Keratinocyte (primary cell): ENCODE results near the gene GOLPH3L. TPM values are rescaled to one million over a fixed set of nuclear protein-coding genes. Genes with fewer than 3 reads are reported as not detected.
"Not testable (repeated sequence)": the region's sequence is repeated elsewhere in the genome, so short reads cannot be mapped to it uniquely, and the experiment has no call there.

Source experiments
- DNase-seq: peaks from one replicate; pipeline ENCODE4 v3.0.0-alpha.2; 2011; ENCODE audit warnings: low read depth, missing footprints, low spot score
- FAIRE-seq: peaks from 2 replicates; lab custom pipeline; 2011; peaks lifted over from hg19 to GRCh38; lab: Jason Lieb, UNC
- H2AFZ ChIP-seq: 2 replicates; pipeline ENCODE4 v1.6.0; 2012; ENCODE audit warnings: low read length, control low read depth, inconsistent platforms; ENCODE audit not compliant: control insufficient read depth
- H3K27ac ChIP-seq: 2 replicates; pipeline ENCODE4 v1.5.1; 2011; ENCODE audit warnings: low read length; ENCODE audit not compliant: control insufficient read depth, insufficient read depth
- H3K27me3 ChIP-seq: 3 replicates; pipeline ENCODE4 v1.6.0; 2011; ENCODE audit warnings: low read length; ENCODE audit not compliant: control insufficient read depth, insufficient read depth; ENCODE audit errors: extremely low read depth
- H3K36me3 ChIP-seq, 2 experiments: 2 replicates in 1 of 2; 3 replicates in 1 of 2; pipeline ENCODE4 v1.5.1; 2011; ENCODE audit warnings: low read length in 2 of 2, mild to moderate bottlenecking in 1 of 2; ENCODE audit not compliant: control insufficient read depth in 2 of 2, insufficient read depth in 2 of 2; ENCODE audit errors: extremely low read depth in 1 of 2
- H3K4me1 ChIP-seq: 3 replicates; pipeline ENCODE4 v1.5.1; 2011; ENCODE audit warnings: low read length; ENCODE audit not compliant: control insufficient read depth, insufficient read depth; ENCODE audit errors: extremely low read depth
- H3K4me2 ChIP-seq: 3 replicates; pipeline ENCODE4 v1.6.0; 2011; ENCODE audit warnings: low read depth, low read length; ENCODE audit not compliant: control insufficient read depth, insufficient read depth; ENCODE audit errors: extremely low read depth
- H3K4me3 ChIP-seq, 3 experiments: fragments of 200-600 bp in 1 of 3; sonication (generic) in 1 of 3; 2 replicates in 2 of 3; 3 replicates in 1 of 3; pipeline ENCODE4 v1.5.1; 2011 to 2016; ENCODE audit warnings: low read length in 3 of 3, mild to moderate bottlenecking in 3 of 3, control low read depth in 2 of 3, inconsistent platforms in 1 of 3, low read depth in 1 of 3, mixed read lengths in 1 of 3, mixed run types in 1 of 3, moderate library complexity in 1 of 3; ENCODE audit not compliant: control insufficient read depth in 2 of 3, insufficient read depth in 2 of 3; ENCODE audit errors: extremely low read depth in 1 of 3
- H3K79me2 ChIP-seq: 2 replicates; pipeline ENCODE4 v1.6.0; 2012; ENCODE audit warnings: low read length; ENCODE audit not compliant: control insufficient read depth, insufficient read depth
- H3K9ac ChIP-seq: 3 replicates; pipeline ENCODE4 v1.6.0; 2011; ENCODE audit warnings: low read length; ENCODE audit not compliant: control insufficient read depth, insufficient read depth; ENCODE audit errors: extremely low read depth
- H3K9me1 ChIP-seq: 3 replicates; pipeline ENCODE4 v1.6.0; 2011; ENCODE audit warnings: low read length; ENCODE audit not compliant: control insufficient read depth, insufficient read depth; ENCODE audit errors: extremely low read depth
- H3K9me3 ChIP-seq: 2 replicates; pipeline ENCODE4 v1.5.1; 2012; ENCODE audit warnings: low read depth, low read length; ENCODE audit not compliant: control insufficient read depth
- H4K20me1 ChIP-seq: 3 replicates; pipeline ENCODE4 v1.6.0; 2011; ENCODE audit warnings: low read length; ENCODE audit not compliant: control insufficient read depth, insufficient read depth; ENCODE audit errors: extremely low read depth
- CTCF ChIP-seq, 3 experiments: IDR thresholded peaks in 1 of 3; conservative IDR thresholded peaks in 1 of 3; optimal IDR thresholded peaks in 1 of 3; 2 replicates in 2 of 3; 3 replicates in 1 of 3; pipeline versions ENCODE3 to v1.5.1; 2011; ENCODE audit warnings: low read length in 3 of 3, mild to moderate bottlenecking in 3 of 3, moderate library complexity in 2 of 3, control low read depth in 1 of 3, inconsistent platforms in 1 of 3; ENCODE audit not compliant: insufficient read depth in 2 of 3; ENCODE audit errors: extremely low read depth in 1 of 3
- EZH2 ChIP-seq: IDR thresholded peaks from one replicate; pipeline ENCODE4 v1.6.1; 2012; ENCODE audit warnings: inconsistent platforms, mild to moderate bottlenecking, low read length, moderate library complexity
- dilution Hi-C: fragments of 300-500 bp; cut with MboI; formaldehyde crosslinking; loops from one replicate; pipeline ENCODE4 v1.7.0; 2020; ENCODE audit warnings: low sequenced_read_pairs; ENCODE audit not compliant: extremely low pct_ligation_motif_present
- polyA plus RNA-seq, 5 experiments: library from polyadenylated mRNA; depleted of rRNA in 3 of 5; stranded (reverse) in 3 of 5; stranded (forward) in 1 of 5; unstranded in 1 of 5; fragments of >200 nt; gene quantifications; 1 replicate in 1 of 5; 2 replicates in 3 of 5; 3 replicates in 1 of 5; pipeline versions ENCODE4 v1.2.1 to v1.2.3, GENCODE V29; 2011 to 2012; ENCODE audit warnings: missing spikeins in 2 of 5, low read depth in 1 of 5, low replicate concordance in 1 of 5

GOLPH3L gene
- polyA plus RNA-seq, 1 donor (not counting 4 experiments of a cell fraction or from before 2014, with no cell fraction given): 22.2 TPM

- H3K36me3 ChIP-seq: peaks cover 4 to 19% of the 10 kb centered on the region in 2 experiments
- H3K27me3 ChIP-seq: no peaks in the 10 kb centered on the region
- no peak for DNase-seq
- peaks cover 60% of the 10 kb centered on the region for H3K4me1 ChIP-seq
- peak overlapping the region; percentile 86 for H3K4me2 ChIP-seq
- dilution Hi-C loops: loop anchor here (25.0 kb wide), 1 partner anchor 184 kb away; the partner anchor contains the start of gene CTSK
- no peaks in the 10 kb centered on the region for H3K9me3 ChIP-seq
- peak overlapping the region; percentile 88 for H3K9ac ChIP-seq
- no peak for TF ChIP-seq EZH2
- no peak for TF ChIP-seq CTCF (optimal IDR thresholded peaks at IDR 0.05 in 1 of 3, IDR thresholded peaks at IDR 0.05 in 1 of 3, conservative IDR thresholded peaks at IDR 0.05 in 1 of 3; ENCODE audit: extremely low read depth in 1 of 3, insufficient read depth in 2 of 3, low read length in 3 of 3)
- peak overlapping the region; percentile 55 to 90 (median 69) for H3K4me3 ChIP-seq
- H4K20me1 ChIP-seq: no peaks in the 10 kb centered on the region
- peaks cover 2% of the 10 kb centered on the region for H3K9me1 ChIP-seq
- H3K79me2 ChIP-seq: peaks cover 32% of the 10 kb centered on the region
- peak overlapping the region; percentile 95 for H3K27ac ChIP-seq
- no peak overlapping the region for H2AFZ ChIP-seq
- no peak for FAIRE-seq
These were observed 69.0 kb downstream of the GOLPH3L start for GRCh38 chr1:150627826-150628410.

GRCh38 chr1:150626150-150626549 is 70.8 kb downstream of the GOLPH3L start:
- H3K4me2 ChIP-seq: peak overlapping the region; percentile 72
- dilution Hi-C loops: loop anchor here (25.0 kb wide), 1 partner anchor 186 kb away; the partner anchor contains the start of gene CTSK
- FAIRE-seq (peak; percentile 86), DNase-seq (no peak)
- H3K9me3 ChIP-seq: no peaks in the 10 kb centered on the region
- peaks cover 38% of the 10 kb centered on the region for H3K79me2 ChIP-seq
- peaks cover 73% of the 10 kb centered on the region for H3K4me1 ChIP-seq
- H3K27ac ChIP-seq: peak overlapping the region; percentile 95
- H3K4me3 ChIP-seq: peak overlapping the region in 2 of 3 experiments; percentile 18 to 41
- TF ChIP-seq EZH2: no peak
- no peak for TF ChIP-seq CTCF (optimal IDR thresholded peaks at IDR 0.05 in 1 of 3, IDR thresholded peaks at IDR 0.05 in 1 of 3, conservative IDR thresholded peaks at IDR 0.05 in 1 of 3; ENCODE audit: extremely low read depth in 1 of 3, insufficient read depth in 2 of 3, low read length in 3 of 3)
- peaks cover 11 to 27% of the 10 kb centered on the region in 2 experiments for H3K36me3 ChIP-seq
- no peaks in the 10 kb centered on the region for H3K27me3 ChIP-seq
- H2AFZ ChIP-seq: no peak overlapping the region
- no peaks in the 10 kb centered on the region for H4K20me1 ChIP-seq
- H3K9ac ChIP-seq: peak overlapping the region; percentile 71
- peaks cover 2% of the 10 kb centered on the region for H3K9me1 ChIP-seq

DNA sequence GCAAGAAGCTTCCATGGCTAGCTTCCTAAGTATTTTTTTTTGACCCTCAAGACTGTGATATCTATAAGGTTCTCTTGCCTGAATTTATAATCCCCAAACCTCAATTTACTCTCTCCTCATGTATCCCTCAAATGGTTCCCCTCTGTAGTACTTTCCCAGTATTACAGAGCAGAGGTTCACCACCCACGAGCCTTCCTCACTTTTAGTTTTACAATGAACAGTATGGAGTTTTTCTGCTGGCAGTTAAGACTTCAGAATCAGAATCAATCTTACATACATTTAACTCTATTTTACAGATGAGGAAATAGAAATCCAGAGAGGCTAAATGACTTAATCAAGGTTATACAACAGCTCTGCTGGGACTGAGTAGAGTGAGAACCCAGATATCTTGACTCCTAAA is 72.4 kb downstream of the GOLPH3L start:
- H3K9me1 ChIP-seq, H2AFZ ChIP-seq, H3K27me3 ChIP-seq, H4K20me1 ChIP-seq, dilution Hi-C loops, FAIRE-seq, H3K9me3 ChIP-seq, DNase-seq, H3K4me3 ChIP-seq: not testable (repeated sequence)
- Histone ChIP-seq H3K36me3 (peaks cover 11 to 35% of the 10 kb centered on the region in 2 experiments), H3K4me2 (peak overlapping the region; percentile 72), H3K79me2 (peaks cover 38% of the 10 kb centered on the region), H3K4me1 (peaks cover 83% of the 10 kb centered on the region), H3K9ac (peak overlapping the region; percentile 53), H3K27ac (peak overlapping the region; percentile 95)
